ENCODE results near the gene ITGA1. TPM values are rescaled to one million over a fixed set of nuclear protein-coding genes. Genes with fewer than 3 reads are reported as not detected.

Gene ITGA1
- total RNA-seq, 1 donor, result 31.8 TPM

- Histone ChIP-seq H4K20me1 (ENCODE audit: insufficient read depth, low read length) (no peaks in the 10 kb centered on the region), H2AFZ (ENCODE audit: low read length) (no peak overlapping the region), H3K79me2 (ENCODE audit: insufficient read depth, low read length) (peaks cover 43% of the 10 kb centered on the region), H3K36me3 (ENCODE audit: insufficient read depth, low read length) (peaks cover 4% of the 10 kb centered on the region), H3K4me3 (ENCODE audit: insufficient read depth, low read length) (no peak overlapping the region), H3K9me3 (ENCODE audit: low read depth, low read length) (no peaks in the 10 kb centered on the region), H3K4me1 (ENCODE audit: insufficient read depth, low read length) (peaks cover 17% of the 10 kb centered on the region), H3K4me2 (ENCODE audit: insufficient read depth, low read length) (no peak overlapping the region), H3K27ac (ENCODE audit: low read depth, low read length) (no peak overlapping the region), H3K27me3 (ENCODE audit: insufficient read depth, low read length) (no peaks in the 10 kb centered on the region)
- DNase-seq (ENCODE audit: insufficient read length, low spot score, missing footprints), result no peak
- TF ChIP-seq, protein P1, sequence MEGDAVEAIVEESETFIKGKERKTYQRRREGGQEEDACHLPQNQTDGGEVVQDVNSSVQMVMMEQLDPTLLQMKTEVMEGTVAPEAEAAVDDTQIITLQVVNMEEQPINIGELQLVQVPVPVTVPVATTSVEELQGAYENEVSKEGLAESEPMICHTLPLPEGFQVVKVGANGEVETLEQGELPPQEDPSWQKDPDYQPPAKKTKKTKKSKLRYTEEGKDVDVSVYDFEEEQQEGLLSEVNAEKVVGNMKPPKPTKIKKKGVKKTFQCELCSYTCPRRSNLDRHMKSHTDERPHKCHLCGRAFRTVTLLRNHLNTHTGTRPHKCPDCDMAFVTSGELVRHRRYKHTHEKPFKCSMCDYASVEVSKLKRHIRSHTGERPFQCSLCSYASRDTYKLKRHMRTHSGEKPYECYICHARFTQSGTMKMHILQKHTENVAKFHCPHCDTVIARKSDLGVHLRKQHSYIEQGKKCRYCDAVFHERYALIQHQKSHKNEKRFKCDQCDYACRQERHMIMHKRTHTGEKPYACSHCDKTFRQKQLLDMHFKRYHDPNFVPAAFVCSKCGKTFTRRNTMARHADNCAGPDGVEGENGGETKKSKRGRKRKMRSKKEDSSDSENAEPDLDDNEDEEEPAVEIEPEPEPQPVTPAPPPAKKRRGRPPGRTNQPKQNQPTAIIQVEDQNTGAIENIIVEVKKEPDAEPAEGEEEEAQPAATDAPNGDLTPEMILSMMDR (IDR thresholded peaks at IDR 0.05; ENCODE audit: extremely low read depth, low read depth, low read length), result no peak
Measured at GRCh38 chr5:52995095-52995494, 207.4 kb downstream of the ITGA1 start.

DNA sequence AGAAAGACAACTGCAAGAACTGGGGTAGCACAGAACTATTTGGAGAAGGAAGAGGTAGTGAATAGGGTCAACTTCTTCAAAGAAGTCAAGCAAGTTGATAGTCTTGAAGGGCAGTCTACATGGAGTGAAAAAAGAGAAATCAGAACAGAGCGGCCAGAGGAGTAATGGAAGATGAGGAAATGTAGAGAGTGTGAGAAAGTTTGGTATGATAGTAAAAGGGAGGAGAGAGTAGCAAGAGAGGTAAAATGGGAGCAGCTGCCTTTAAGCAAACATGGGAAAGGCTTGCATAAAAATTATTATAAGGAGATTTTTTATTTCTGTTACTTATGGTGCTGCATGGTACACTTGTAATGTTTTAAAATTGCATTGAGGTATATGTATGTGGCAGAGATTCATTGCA, 208.2 kb downstream of the ITGA1 start:
- H3K27me3 ChIP-seq (ENCODE audit: insufficient read depth, low read length), result no peaks in the 10 kb centered on the region
- H3K27ac ChIP-seq (ENCODE audit: low read depth, low read length), result no peak overlapping the region
- no peak for DNase-seq (ENCODE audit: insufficient read length, low spot score, missing footprints)
- H4K20me1 ChIP-seq (ENCODE audit: insufficient read depth, low read length), result no peaks in the 10 kb centered on the region
- H3K4me3 ChIP-seq (ENCODE audit: insufficient read depth, low read length), result no peak overlapping the region
- no peak overlapping the region for H3K4me2 ChIP-seq (ENCODE audit: insufficient read depth, low read length)
- no peak overlapping the region for H2AFZ ChIP-seq (ENCODE audit: low read length)
- peaks cover 4% of the 10 kb centered on the region for H3K36me3 ChIP-seq (ENCODE audit: insufficient read depth, low read length)
- TF ChIP-seq, protein P1 (IDR thresholded peaks at IDR 0.05; ENCODE audit: extremely low read depth, low read depth, low read length), result no peak
- no peaks in the 10 kb centered on the region for H3K9me3 ChIP-seq (ENCODE audit: low read depth, low read length)
- H3K79me2 ChIP-seq (ENCODE audit: insufficient read depth, low read length), result peaks cover 38% of the 10 kb centered on the region
- H3K4me1 ChIP-seq (ENCODE audit: insufficient read depth, low read length), result peaks cover 11% of the 10 kb centered on the region

- H3K4me3 ChIP-seq (ENCODE audit: insufficient read depth, low read length), result no peak overlapping the region
- H3K4me2 ChIP-seq (ENCODE audit: insufficient read depth, low read length), result no peak overlapping the region
- no peak overlapping the region for H3K27ac ChIP-seq (ENCODE audit: low read depth, low read length)
Measured at GRCh38 chr5:52996979-52997378, 209.3 kb downstream of the ITGA1 start.

DNA sequence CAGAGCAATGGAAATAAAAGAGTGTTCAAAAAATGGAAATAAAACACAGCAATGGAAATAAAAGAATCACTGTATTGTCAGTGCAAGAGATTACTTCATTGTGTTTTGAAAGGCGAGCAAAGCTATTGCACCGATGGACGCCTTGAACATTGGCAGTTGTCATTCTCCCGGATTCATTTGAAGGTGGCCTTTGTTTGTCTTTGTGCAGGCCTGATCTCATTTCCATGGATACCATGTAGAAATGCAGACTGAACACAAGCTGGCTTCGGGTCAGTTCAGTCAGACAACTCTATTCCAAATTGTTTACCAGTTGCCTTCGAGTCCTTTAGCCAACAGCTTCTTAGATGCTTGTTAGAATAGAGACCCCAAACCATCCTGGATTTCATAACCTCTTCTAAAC, 209.7 kb downstream of the ITGA1 start:
- DNase-seq (ENCODE audit: insufficient read length, low spot score, missing footprints), result no peak
- no peaks in the 10 kb centered on the region for H3K9me3 ChIP-seq (ENCODE audit: low read depth, low read length)
- TF ChIP-seq, protein P1 (IDR thresholded peaks at IDR 0.05; ENCODE audit: extremely low read depth, low read depth, low read length), result no peak
- no peaks in the 10 kb centered on the region for H4K20me1 ChIP-seq (ENCODE audit: insufficient read depth, low read length)
- no peaks in the 10 kb centered on the region for H3K27me3 ChIP-seq (ENCODE audit: insufficient read depth, low read length)
- H3K4me3 ChIP-seq (ENCODE audit: insufficient read depth, low read length), result no peak overlapping the region
- no peak overlapping the region for H3K27ac ChIP-seq (ENCODE audit: low read depth, low read length)
- peaks cover 11% of the 10 kb centered on the region for H3K4me1 ChIP-seq (ENCODE audit: insufficient read depth, low read length)
- peak overlapping the region; percentile 63 for H2AFZ ChIP-seq (ENCODE audit: low read length)
- peaks cover 31% of the 10 kb centered on the region for H3K79me2 ChIP-seq (ENCODE audit: insufficient read depth, low read length)
- peaks cover 2% of the 10 kb centered on the region for H3K36me3 ChIP-seq (ENCODE audit: insufficient read depth, low read length)
- H3K4me2 ChIP-seq (ENCODE audit: insufficient read depth, low read length), result no peak overlapping the region

More at GRCh38 chr5:52996979-52997378, 209.3 kb downstream of the ITGA1 start:
- DNase-seq (ENCODE audit: insufficient read length, low spot score, missing footprints), result no peak
- H3K9me3 ChIP-seq (ENCODE audit: low read depth, low read length), result no peaks in the 10 kb centered on the region
- TF ChIP-seq, protein P1 (IDR thresholded peaks at IDR 0.05; ENCODE audit: extremely low read depth, low read depth, low read length), result no peak
- H3K36me3 ChIP-seq (ENCODE audit: insufficient read depth, low read length), result peaks cover 4% of the 10 kb centered on the region
- no peaks in the 10 kb centered on the region for H4K20me1 ChIP-seq (ENCODE audit: insufficient read depth, low read length)
- no peaks in the 10 kb centered on the region for H3K27me3 ChIP-seq (ENCODE audit: insufficient read depth, low read length)
- H2AFZ ChIP-seq (ENCODE audit: low read length), result no peak overlapping the region
- peaks cover 34% of the 10 kb centered on the region for H3K79me2 ChIP-seq (ENCODE audit: insufficient read depth, low read length)
- peaks cover 11% of the 10 kb centered on the region for H3K4me1 ChIP-seq (ENCODE audit: insufficient read depth, low read length)

Data from osteoblast (primary cell).